CD14-positive monocyte (primary cell): Measurements from ENCODE around the gene ARL6. TPM values are rescaled to one million over a fixed set of nuclear protein-coding genes. Genes with fewer than 3 reads are reported as not detected.

Source experiments
- DNase-seq, 3 donors: peaks; one replicate each; pipeline ENCODE4 v3.0.0-alpha.2; 2011 to 2022
- H2AFZ ChIP-seq: 2 replicates; pipeline ENCODE4 v1.6.0; 2012; ENCODE audit warnings: mild to moderate bottlenecking, low read depth, low read length, inconsistent platforms; ENCODE audit not compliant: insufficient read depth, poor library complexity, severe bottlenecking
- H3K27ac ChIP-seq, 2 donors: 1 replicate in 1 of 2; 2 replicates in 1 of 2; pipeline ENCODE4 v1.5.1; 2012 to 2013; ENCODE audit warnings: low read length in 2 of 2, control low read depth in 1 of 2, inconsistent platforms in 1 of 2, low read depth in 1 of 2, mild to moderate bottlenecking in 1 of 2
- H3K27me3 ChIP-seq, 2 donors: one replicate each; pipeline versions ENCODE4 v1.6.0 to v1.6.1; 2011 to 2013; ENCODE audit warnings: low read length in 2 of 2; ENCODE audit not compliant: control insufficient read depth in 2 of 2, insufficient read depth in 2 of 2
- H3K36me3 ChIP-seq, 2 donors: replicated peaks in 1 of 2; 1 replicate in 1 of 2; 2 replicates in 1 of 2; pipeline versions ENCODE4 v1.5.1 to v1.6.1; 2012 to 2013; ENCODE audit warnings: low read length in 2 of 2, control low read depth in 1 of 2, inconsistent platforms in 1 of 2, mild to moderate bottlenecking in 1 of 2; ENCODE audit not compliant: insufficient read depth in 2 of 2, control insufficient read depth in 1 of 2
- H3K4me1 ChIP-seq, 2 donors: 1 replicate in 1 of 2; 2 replicates in 1 of 2; pipeline versions ENCODE4 v1.5.1 to v1.6.1; 2012 to 2013; ENCODE audit warnings: low read length in 2 of 2, control low read depth in 1 of 2, inconsistent platforms in 1 of 2, mild to moderate bottlenecking in 1 of 2, moderate library complexity in 1 of 2; ENCODE audit not compliant: insufficient read depth in 2 of 2, control insufficient read depth in 1 of 2
- H3K4me2 ChIP-seq: replicated peaks from 2 replicates; pipeline ENCODE3; 2012; ENCODE audit warnings: low read length, moderate library complexity, mild to moderate bottlenecking; ENCODE audit not compliant: poor library complexity, severe bottlenecking; ENCODE audit errors: extremely low read depth
- H3K4me3 ChIP-seq, 3 experiments: fragments of 200-600 bp in 1 of 3; sonication (generic) in 1 of 3; replicated peaks in 1 of 3; 1 replicate in 2 of 3; 2 replicates in 1 of 3; pipeline ENCODE4 v1.5.1; 2011 to 2013; ENCODE audit warnings: low read length in 3 of 3, mild to moderate bottlenecking in 3 of 3, control low read depth in 2 of 3, low read depth in 2 of 3, inconsistent platforms in 1 of 3, moderate library complexity in 1 of 3
- H3K79me2 ChIP-seq: 2 replicates; pipeline ENCODE4 v1.6.0; 2012; ENCODE audit warnings: mild to moderate bottlenecking, control low read depth, inconsistent platforms, low read length, moderate library complexity; ENCODE audit not compliant: insufficient read depth
- H3K9ac ChIP-seq: 2 replicates; pipeline ENCODE4 v1.6.0; 2017; ENCODE audit warnings: low read length, mild to moderate bottlenecking; ENCODE audit not compliant: insufficient read depth, poor library complexity, severe bottlenecking
- H3K9me3 ChIP-seq, 2 donors: replicated peaks in 1 of 2; 1 replicate in 1 of 2; 2 replicates in 1 of 2; pipeline versions ENCODE4 v1.5.1 to v1.6.1; 2012 to 2013; ENCODE audit warnings: low read length in 2 of 2, control low read depth in 1 of 2; ENCODE audit not compliant: control insufficient read depth in 1 of 2, insufficient read depth in 1 of 2
- H4K20me1 ChIP-seq: 2 replicates; pipeline ENCODE4 v1.6.0; 2012; ENCODE audit warnings: mild to moderate bottlenecking, low read length, control low read depth, moderate library complexity; ENCODE audit not compliant: insufficient read depth
- H3K27ac Mint-ChIP-seq, 7 donors: one replicate each; pipeline ENCODE4 v1.8.0; 2020; ENCODE audit warnings: mild to moderate bottlenecking in 7 of 7, mixed read lengths in 7 of 7, moderate library complexity in 6 of 7, inconsistent platforms in 2 of 7
- H3K27me3 Mint-ChIP-seq, 3 donors: one replicate each; pipeline ENCODE4 v1.8.0; 2021 to 2022; ENCODE audit warnings: low read depth in 3 of 3, mild to moderate bottlenecking in 3 of 3, mixed read lengths in 3 of 3, moderate library complexity in 3 of 3, inconsistent platforms in 1 of 3
- H3K36me3 Mint-ChIP-seq, 2 donors: one replicate each; pipeline ENCODE4 v1.8.0; 2020; ENCODE audit warnings: mixed read lengths in 2 of 2, inconsistent platforms in 1 of 2, mild to moderate bottlenecking in 1 of 2
- H3K4me1 Mint-ChIP-seq: one replicate; pipeline ENCODE4 v1.8.0; 2020; ENCODE audit warnings: mild to moderate bottlenecking, mixed read lengths
- H3K4me3 Mint-ChIP-seq, 2 donors: one replicate each; pipeline ENCODE4 v1.8.0; 2020; ENCODE audit warnings: mild to moderate bottlenecking in 2 of 2, mixed read lengths in 2 of 2, moderate library complexity in 1 of 2
- H3K9me3 Mint-ChIP-seq, 7 donors: one replicate each; pipeline ENCODE4 v1.8.0; 2020 to 2022; ENCODE audit warnings: mixed read lengths in 7 of 7, mild to moderate bottlenecking in 6 of 7, moderate library complexity in 6 of 7, inconsistent platforms in 2 of 7
- CTCF ChIP-seq: fragments of 200-600 bp; IDR thresholded peaks from one replicate; pipeline ENCODE4 v1.8.0; 2022; ENCODE audit warnings: antibody characterized with exemption, mild to moderate bottlenecking
- WGBS: methylation state at CpG from one replicate; pipeline ENCODE4 v1.1.5; 2013; ENCODE audit warnings: missing lambda C conversion rate; ENCODE audit not compliant: insufficient coverage; 5-methylcytosine and 5-hydroxymethylcytosine counted together
- intact Hi-C, 2 donors: fragments of 100-400 bp; cut with micrococcal nuclease; formaldehyde crosslinking; loops; one replicate each; pipeline versions ENCODE4 v1.15.0 to v1.15.1; 2023
- polyA plus RNA-seq, 3 donors: library from polyadenylated mRNA; depleted of rRNA in 1 of 3; unstranded in 2 of 3; stranded (reverse) in 1 of 3; fragments of 300-500 nt in 2 of 3; fragments of >200 nt in 1 of 3; fragmentation: Illumina TruSeq in 2 of 3; gene quantifications; 1 replicate in 2 of 3; 2 replicates in 1 of 3; pipeline ENCODE4 v1.2.3, GENCODE V29; 2012 to 2021

ARL6 gene
- polyA plus RNA-seq, 3 donors, result 0.76 to 2.3 (median 1.8) TPM

GRCh38 chr3:97825101-97825500 lies 60.5 kb downstream of the ARL6 start:
- H3K4me3 Mint-ChIP-seq, result no peak overlapping the region
- peak overlapping the region in 1 of 7 donors; percentile 15 for H3K27ac Mint-ChIP-seq
- TF ChIP-seq CTCF, result no peak
- H3K27ac ChIP-seq, result no peak overlapping the region
- intact Hi-C loops, result no loop called here
- peaks cover 72% of the 10 kb centered on the region for H4K20me1 ChIP-seq
- H3K79me2 ChIP-seq, result peaks cover 57% of the 10 kb centered on the region
- H3K4me1 ChIP-seq, result peaks cover 21 to 30% of the 10 kb centered on the region in 2 donors
- H2AFZ ChIP-seq, result no peak overlapping the region
- WGBS, result 100% methylated on average over 1 of the region's 1 CpG
- H3K9me3 ChIP-seq, result no peaks in the 10 kb centered on the region
- peaks cover 47% of the 10 kb centered on the region for H3K4me1 Mint-ChIP-seq
- H3K9me3 Mint-ChIP-seq, result peaks cover 0 to 3% (median 0%) of the 10 kb centered on the region in 7 donors
- H3K4me3 ChIP-seq, result no peak overlapping the region
- no peak overlapping the region for H3K4me2 ChIP-seq
- peaks cover 7 to 15% of the 10 kb centered on the region in 2 donors for H3K36me3 Mint-ChIP-seq
- H3K9ac ChIP-seq, result no peak overlapping the region
- no peak for DNase-seq
- H3K27me3 Mint-ChIP-seq, result peaks cover 9 to 13% (median 10%) of the 10 kb centered on the region in 3 donors
- no peaks in the 10 kb centered on the region for H3K36me3 ChIP-seq
- H3K27me3 ChIP-seq, result peaks cover 4 to 13% of the 10 kb centered on the region in 2 donors

GRCh38 chr3:97827741-97828471 lies 63.3 kb downstream of the ARL6 start:
- no peak for DNase-seq
- no peak overlapping the region for H3K4me3 Mint-ChIP-seq
- H3K79me2 ChIP-seq, result peaks cover 52% of the 10 kb centered on the region
- no peak overlapping the region for H3K4me3 ChIP-seq
- 100% methylated on average over 1 of the region's 2 CpGs for WGBS
- no peak overlapping the region for H3K4me2 ChIP-seq
- TF ChIP-seq CTCF, result no peak
- peaks cover 35% of the 10 kb centered on the region for H3K4me1 Mint-ChIP-seq
- H3K36me3 Mint-ChIP-seq, result peaks cover 14 to 21% of the 10 kb centered on the region in 2 donors
- no peak overlapping the region for H3K9ac ChIP-seq
- intact Hi-C loops, result no loop called here
- peaks cover 82% of the 10 kb centered on the region for H4K20me1 ChIP-seq
- H3K9me3 ChIP-seq, result no peaks in the 10 kb centered on the region
- H3K9me3 Mint-ChIP-seq, result peaks cover 0 to 6% (median 2%) of the 10 kb centered on the region in 7 donors
- no peaks in the 10 kb centered on the region for H3K36me3 ChIP-seq
- no peak overlapping the region for H3K27ac ChIP-seq
- no peak overlapping the region for H2AFZ ChIP-seq
- H3K27ac Mint-ChIP-seq, result peak overlapping the region in 1 of 7 donors; percentile 62
- no peaks in the 10 kb centered on the region for H3K27me3 ChIP-seq
- peaks cover 0 to 1% (median 0%) of the 10 kb centered on the region in 3 donors for H3K27me3 Mint-ChIP-seq
- peaks cover 10 to 12% of the 10 kb centered on the region in 2 donors for H3K4me1 ChIP-seq
